ENCODE results near the gene TIGD7. TPM values are rescaled to one million over a fixed set of nuclear protein-coding genes. Genes with fewer than 3 reads are reported as not detected.

TIGD7 gene
- total RNA-seq, 1 experiment from 2014 or later: 5.5 TPM

DNA sequence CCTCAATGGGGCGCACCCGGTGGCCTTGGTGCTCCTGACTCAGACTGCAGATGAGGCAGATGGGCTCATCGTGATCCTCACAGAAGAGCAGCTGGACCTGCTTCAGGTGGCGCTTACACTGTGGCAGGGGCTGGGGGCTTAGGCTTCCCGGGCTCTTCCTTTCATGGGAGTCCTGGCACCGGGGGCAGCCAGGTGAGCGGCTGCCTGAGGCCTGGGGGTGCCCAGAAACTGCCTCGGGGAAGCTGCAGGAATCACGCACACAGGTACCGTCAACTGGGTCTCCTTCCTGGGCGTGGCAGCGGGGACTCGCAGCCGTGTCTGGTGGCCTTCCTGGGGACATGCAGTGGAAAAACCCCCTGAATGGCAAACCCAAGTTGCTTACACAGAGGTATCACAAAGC is 55.8 kb downstream of the TIGD7 start:
- DNase-seq (no peak), ATAC-seq (no peak)
- Histone ChIP-seq H3K9me3 (ENCODE audit: low read length) (no peaks in the 10 kb centered on the region), H3K4me3 (ENCODE audit: low read length) (no peak overlapping the region), H4K20me1 (ENCODE audit: low read length) (no peaks in the 10 kb centered on the region), H3K36me3 (ENCODE audit: low read depth, low read length) (no peaks in the 10 kb centered on the region), H2AFZ (ENCODE audit: low read length) (no peak overlapping the region), H3K27me3 (ENCODE audit: low read length) (no peaks in the 10 kb centered on the region), H3K9ac (ENCODE audit: low read length) (no peak overlapping the region), H3K4me1 (ENCODE audit: insufficient read depth, low read length) (no peaks in the 10 kb centered on the region), H3K4me2 (ENCODE audit: low read length) (no peak overlapping the region), H3K9me2 (replicated peaks; ENCODE audit: low read length) (no peaks in the 10 kb centered on the region), H3F3A (ENCODE audit: low read length, unreplicated experiment) (no peaks in the 10 kb centered on the region), H3K27ac (ENCODE audit: low read length) (no peak overlapping the region), H3K79me2 (ENCODE audit: low read length) (no peaks in the 10 kb centered on the region)
- intact Hi-C loops (cut with micrococcal nuclease): no loop called here
- ChIA-PET POLR2A (ENCODE audit: unreplicated experiment) (no interaction called here), CTCF (no interaction called here)
- TF ChIP-seq, protein P1, sequence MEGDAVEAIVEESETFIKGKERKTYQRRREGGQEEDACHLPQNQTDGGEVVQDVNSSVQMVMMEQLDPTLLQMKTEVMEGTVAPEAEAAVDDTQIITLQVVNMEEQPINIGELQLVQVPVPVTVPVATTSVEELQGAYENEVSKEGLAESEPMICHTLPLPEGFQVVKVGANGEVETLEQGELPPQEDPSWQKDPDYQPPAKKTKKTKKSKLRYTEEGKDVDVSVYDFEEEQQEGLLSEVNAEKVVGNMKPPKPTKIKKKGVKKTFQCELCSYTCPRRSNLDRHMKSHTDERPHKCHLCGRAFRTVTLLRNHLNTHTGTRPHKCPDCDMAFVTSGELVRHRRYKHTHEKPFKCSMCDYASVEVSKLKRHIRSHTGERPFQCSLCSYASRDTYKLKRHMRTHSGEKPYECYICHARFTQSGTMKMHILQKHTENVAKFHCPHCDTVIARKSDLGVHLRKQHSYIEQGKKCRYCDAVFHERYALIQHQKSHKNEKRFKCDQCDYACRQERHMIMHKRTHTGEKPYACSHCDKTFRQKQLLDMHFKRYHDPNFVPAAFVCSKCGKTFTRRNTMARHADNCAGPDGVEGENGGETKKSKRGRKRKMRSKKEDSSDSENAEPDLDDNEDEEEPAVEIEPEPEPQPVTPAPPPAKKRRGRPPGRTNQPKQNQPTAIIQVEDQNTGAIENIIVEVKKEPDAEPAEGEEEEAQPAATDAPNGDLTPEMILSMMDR (conservative IDR thresholded peaks at IDR 0.05; ENCODE audit: low read depth, low read length): no peak
- TF ChIP-seq EZH2 (IDR thresholded peaks at IDR 0.05; ENCODE audit: low read length, unreplicated experiment) (no peak), EZH2phosphoT487 (IDR thresholded peaks at IDR 0.05; ENCODE audit: borderline replicate concordance, low read length) (no peak)
- BruUV-seq (replicated peaks): no TSS peak

DNA sequence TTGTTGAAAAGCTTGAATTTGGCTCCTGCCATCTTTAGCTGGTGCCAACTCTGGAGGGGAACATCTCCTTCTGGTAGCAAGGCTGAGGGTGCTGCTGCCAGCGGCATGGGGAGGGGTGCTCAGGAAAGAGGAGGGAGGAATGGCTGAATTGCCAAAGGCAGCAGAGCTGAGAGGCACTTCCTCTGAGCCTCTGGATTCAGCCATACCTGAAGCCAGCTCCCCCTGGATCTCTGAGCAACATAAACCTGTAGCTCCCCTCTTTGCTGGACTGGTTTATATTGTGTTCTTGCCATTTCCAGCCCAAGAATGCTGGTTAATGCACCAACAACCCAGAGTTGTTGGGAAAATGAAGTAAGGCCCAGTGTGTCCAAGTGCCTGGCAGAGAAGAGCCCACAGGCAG is 56.2 kb downstream of the TIGD7 start:
- no peak overlapping the region for H3K27ac ChIP-seq (ENCODE audit: low read length)

More for the DNA sequence above, 56.2 kb downstream of the TIGD7 start:
- no peak overlapping the region for H3K4me2 ChIP-seq (ENCODE audit: low read length)
- TF ChIP-seq EZH2 (IDR thresholded peaks at IDR 0.05; ENCODE audit: low read length, unreplicated experiment) (no peak), EZH2phosphoT487 (IDR thresholded peaks at IDR 0.05; ENCODE audit: borderline replicate concordance, low read length) (no peak)
- TF ChIP-seq, protein P1 (conservative IDR thresholded peaks at IDR 0.05; ENCODE audit: low read depth, low read length): no peak
- BruUV-seq (replicated peaks): no TSS peak
- no peak for ATAC-seq
- intact Hi-C loops (cut with micrococcal nuclease): no loop called here
- no peaks in the 10 kb centered on the region for H3K79me2 ChIP-seq (ENCODE audit: low read length)
- no peak overlapping the region for H3K9ac ChIP-seq (ENCODE audit: low read length)
- H3K27me3 ChIP-seq (ENCODE audit: low read length): no peaks in the 10 kb centered on the region
- no peaks in the 10 kb centered on the region for H4K20me1 ChIP-seq (ENCODE audit: low read length)
- no peaks in the 10 kb centered on the region for H3K9me2 ChIP-seq (replicated peaks; ENCODE audit: low read length)
- H3K4me1 ChIP-seq (ENCODE audit: insufficient read depth, low read length): no peaks in the 10 kb centered on the region
- CTCF ChIA-PET: no interaction called here
- no peaks in the 10 kb centered on the region for H3K36me3 ChIP-seq (ENCODE audit: low read depth, low read length)
- H3K4me3 ChIP-seq (ENCODE audit: low read length): no peak overlapping the region
- H2AFZ ChIP-seq (ENCODE audit: low read length): no peak overlapping the region
- POLR2A ChIA-PET (ENCODE audit: unreplicated experiment): no interaction called here
- no peaks in the 10 kb centered on the region for H3K9me3 ChIP-seq (ENCODE audit: low read length)
- H3F3A ChIP-seq (ENCODE audit: low read length, unreplicated experiment): no peaks in the 10 kb centered on the region
- DNase-seq: no peak

Other genes with a start within 250 kb of the TIGD7 start
- 8.8 and 10.8 TPM in 2 replicates for gene IL32, start 239.8 kb downstream of the TIGD7 start, total RNA-seq (2014; rRNA removed)
- gene ZSCAN10, start 206.1 kb downstream of the TIGD7 start, total RNA-seq (2014; rRNA removed): not detected in 2 replicates
- 19.0 and 27.0 TPM in 2 replicates for gene ZNF205, start 192.8 kb downstream of the TIGD7 start, total RNA-seq (2014; rRNA removed)
- 3.6 and 9.6 TPM in 2 replicates for gene ZNF213, start 170.4 kb downstream of the TIGD7 start, total RNA-seq (2014; rRNA removed)
- gene OR1F1, start 117.2 kb downstream of the TIGD7 start, total RNA-seq (2014; rRNA removed): not detected in 2 replicates
- 4.7 and 5.0 TPM in 2 replicates for gene ZNF200, start 70.3 kb downstream of the TIGD7 start, total RNA-seq (2014; rRNA removed)
- gene MEFV, start 48.8 kb downstream of the TIGD7 start, total RNA-seq (2014; rRNA removed): 0.04 TPM in 1 of 2 replicates, not detected in the other
- 52.2 and 68.7 TPM in 2 replicates for gene ZNF263, start 21.9 kb downstream of the TIGD7 start, total RNA-seq (2014; rRNA removed)
- gene ZNF75A, start 67 bp upstream of the TIGD7 start, total RNA-seq (2014; rRNA removed): 15.9 and 20.1 TPM in 2 replicates
- gene OR2C1, start 50.5 kb upstream of the TIGD7 start, total RNA-seq (2014; rRNA removed): not detected in 2 replicates
- gene ZSCAN32, start 95.6 kb upstream of the TIGD7 start, total RNA-seq (2014; rRNA removed): 5.9 and 7.5 TPM in 2 replicates
- 9.5 and 11.3 TPM in 2 replicates for gene ZNF174, start 95.8 kb upstream of the TIGD7 start, total RNA-seq (2014; rRNA removed)
- gene ZNF597, start 138.1 kb upstream of the TIGD7 start, total RNA-seq (2014; rRNA removed): not detected in 2 replicates
- 7.6 and 9.3 TPM in 2 replicates for gene NAA60, start 138.2 kb upstream of the TIGD7 start, total RNA-seq (2014; rRNA removed)
- gene C16orf90, start 190.1 kb upstream of the TIGD7 start, total RNA-seq (2014; rRNA removed): not detected in 2 replicates
- 6.2 and 7.9 TPM in 2 replicates for gene CLUAP1, start 195.6 kb upstream of the TIGD7 start, total RNA-seq (2014; rRNA removed)